ENCODE results near the gene ITIH2.
"Not testable (repeated sequence)": the region's sequence is repeated elsewhere in the genome, so short reads cannot be mapped to it uniquely, and the experiment has no call there.

Gene ITIH2

GRCh38 chr10:7703140-7703539 is at the start of gene ITIH2:
Gene ITIH2 (plus strand): TSS chr10:7703316. CDS start chr10:7703435, 119 bp downstream.
- no peak for DNase-seq (ENCODE audit: low spot score)

- DNase-seq (ENCODE audit: low spot score): not testable (repeated sequence)
Measured at GRCh38 chr10:7657079-7657478, 46.0 kb upstream of the ITIH2 start.

- DNase-seq (ENCODE audit: low spot score): no peak
Measured at GRCh38 chr10:7657552-7657951, 45.6 kb upstream of the ITIH2 start.

GRCh38 chr10:7659560-7659959 is 43.6 kb upstream of the ITIH2 start:
- no peak for DNase-seq (ENCODE audit: low spot score)

GRCh38 chr10:7662522-7662921 is 40.6 kb upstream of the ITIH2 start:
- DNase-seq (ENCODE audit: low spot score): no peak

- no peak for DNase-seq (ENCODE audit: low spot score)
Measured at GRCh38 chr10:7664707-7665106, 38.4 kb upstream of the ITIH2 start.

- no peak for DNase-seq (ENCODE audit: low spot score)
Measured at GRCh38 chr10:7665767-7666166, 37.3 kb upstream of the ITIH2 start.

GRCh38 chr10:7666253-7667023 is 36.7 kb upstream of the ITIH2 start, which contains the start of gene ITIH5:
Gene ITIH5 (minus strand): TSS chr10:7666966. CDS start chr10:7666892, 74 bp downstream.
- no peak for DNase-seq (ENCODE audit: low spot score)

GRCh38 chr10:7667262-7668141 is 35.6 kb upstream of the ITIH2 start:
- no peak for DNase-seq (ENCODE audit: low spot score)

GRCh38 chr10:7670157-7670556 is 33.0 kb upstream of the ITIH2 start:
- no peak for DNase-seq (ENCODE audit: low spot score)

- no peak for DNase-seq (ENCODE audit: low spot score)
Measured at GRCh38 chr10:7672341-7673134, 30.6 kb upstream of the ITIH2 start.

GRCh38 chr10:7679256-7679655 is 23.9 kb upstream of the ITIH2 start:
- no peak for DNase-seq (ENCODE audit: low spot score)

GRCh38 chr10:7680078-7680477 is 23.0 kb upstream of the ITIH2 start:
- not testable (repeated sequence) for DNase-seq (ENCODE audit: low spot score)

- peak; percentile 4 for DNase-seq (ENCODE audit: low spot score)
Measured at GRCh38 chr10:7686351-7687171, 16.6 kb upstream of the ITIH2 start.

GRCh38 chr10:7687228-7687907 is 15.7 kb upstream of the ITIH2 start:
- DNase-seq (ENCODE audit: low spot score): peak; percentile 67

- DNase-seq (ENCODE audit: low spot score): no peak
Measured at GRCh38 chr10:7689591-7689990, 13.5 kb upstream of the ITIH2 start.

- not testable (repeated sequence) for DNase-seq (ENCODE audit: low spot score)
Measured at GRCh38 chr10:7690885-7691597, 12.1 kb upstream of the ITIH2 start.

GRCh38 chr10:7692368-7692767 is 10.7 kb upstream of the ITIH2 start:
- not testable (repeated sequence) for DNase-seq (ENCODE audit: low spot score)

- not testable (repeated sequence) for DNase-seq (ENCODE audit: low spot score)
Measured at GRCh38 chr10:7693194-7693593, 9.9 kb upstream of the ITIH2 start.

- no peak for DNase-seq (ENCODE audit: low spot score)
Measured at GRCh38 chr10:7696545-7696944, 6.6 kb upstream of the ITIH2 start.
